Neural cell (in vitro differentiated cells): ENCODE measurements around the gene DNAJB8. TPM values are rescaled to one million over a fixed set of nuclear protein-coding genes. Genes with fewer than 3 reads are reported as not detected.

Experiments
- H2AFZ ChIP-seq: fragments of 200-600, 300-800 bp; sonication (generic), shearing (Covaris generic); 2 replicates; pipeline ENCODE4 v1.6.0; 2014; ENCODE audit warnings: low read depth, mild to moderate bottlenecking, antibody characterized with exemption, low read length, moderate library complexity
- H3F3A ChIP-seq: fragments of 200-600 bp; shearing (Covaris generic); 2 replicates; pipeline ENCODE4 v1.6.1; 2016; ENCODE audit warnings: mild to moderate bottlenecking, moderate library complexity, mixed read lengths, antibody characterized with exemption, low read length; ENCODE audit not compliant: insufficient read depth, poor library complexity, severe bottlenecking
- H3K27ac ChIP-seq: fragments of 200-600, 300-800 bp; sonication (generic), shearing (Covaris generic); 2 replicates; pipeline ENCODE4 v1.5.1; 2014; ENCODE audit warnings: mild to moderate bottlenecking, low read length, moderate library complexity
- H3K27me3 ChIP-seq: fragments of 300-800, 200-600 bp; sonication (generic), shearing (Covaris generic); 2 replicates; pipeline ENCODE4 v1.6.0; 2014; ENCODE audit warnings: mild to moderate bottlenecking, low read depth, low read length, moderate library complexity; ENCODE audit not compliant: insufficient read depth
- H3K36me3 ChIP-seq: fragments of 300-800, 200-600 bp; sonication (generic), shearing (Covaris generic); 2 replicates; pipeline ENCODE4 v1.5.1; 2014; ENCODE audit warnings: mild to moderate bottlenecking, antibody characterized with exemption, low read length, moderate library complexity; ENCODE audit not compliant: insufficient read depth
- H3K4me2 ChIP-seq: fragments of 300-800, 200-600 bp; sonication (generic), shearing (Covaris generic); 2 replicates; pipeline ENCODE4 v1.6.0; 2014; ENCODE audit warnings: mild to moderate bottlenecking, low read length
- H3K4me3 ChIP-seq: fragments of 300-800, 200-600 bp; sonication (generic), shearing (Covaris generic); 2 replicates; pipeline ENCODE4 v1.5.1; 2014; ENCODE audit warnings: mild to moderate bottlenecking, low read length, moderate library complexity
- H3K79me2 ChIP-seq: fragments of 200-600 bp; shearing (Covaris generic); replicated peaks from 2 replicates; pipeline ENCODE4 v1.6.0; 2014; ENCODE audit warnings: mild to moderate bottlenecking, low read length, moderate library complexity; ENCODE audit not compliant: insufficient read depth
- H3K9ac ChIP-seq: fragments of 300-800, 200-600 bp; sonication (generic), shearing (Covaris generic); 2 replicates; pipeline ENCODE4 v1.6.1; 2016; ENCODE audit warnings: mild to moderate bottlenecking, low read length, mixed read lengths
- H3K9me2 ChIP-seq: fragments of 200-600 bp; shearing (Covaris generic); 2 replicates; pipeline ENCODE4 v1.6.1; 2016; ENCODE audit warnings: mild to moderate bottlenecking, low read length, mixed read lengths; ENCODE audit not compliant: insufficient read depth
- H3K9me3 ChIP-seq: fragments of 200-600, 300-800 bp; sonication (generic), shearing (Covaris generic); 2 replicates; pipeline ENCODE4 v1.6.1; 2016; ENCODE audit warnings: mild to moderate bottlenecking, mixed run types, low read length, moderate library complexity, mixed read lengths
- H4K20me1 ChIP-seq: fragments of 200-600 bp; shearing (Covaris generic); 2 replicates; pipeline ENCODE4 v1.6.1; 2016; ENCODE audit warnings: mild to moderate bottlenecking, mixed run types; ENCODE audit not compliant: insufficient read depth
- CTCF ChIP-seq: fragments of 450-650 bp; IDR thresholded peaks from 2 replicates; pipeline ENCODE4 v1.5.1; 2014; ENCODE audit warnings: antibody characterized with exemption, mild to moderate bottlenecking, moderate library complexity; ENCODE audit not compliant: poor library complexity, severe bottlenecking
- EP300 ChIP-seq: fragments of 450-650 bp; conservative IDR thresholded peaks from 2 replicates; pipeline ENCODE4 v1.6.1; 2014; ENCODE audit warnings: antibody characterized with exemption, mild to moderate bottlenecking, moderate library complexity; ENCODE audit not compliant: poor library complexity, severe bottlenecking
- EZH2 ChIP-seq: fragments of 200-600, 300-800 bp; shearing (Covaris generic), sonication (generic); IDR thresholded peaks from 2 replicates; pipeline ENCODE4 v1.6.1; 2014; ENCODE audit warnings: antibody characterized with exemption, low read length, borderline replicate concordance, mild to moderate bottlenecking; ENCODE audit not compliant: insufficient read depth, poor library complexity, severe bottlenecking
- MXI1 ChIP-seq: fragments of 450-650 bp; conservative IDR thresholded peaks from 2 replicates; pipeline ENCODE4 v1.6.1; 2014; ENCODE audit warnings: antibody characterized with exemption, mild to moderate bottlenecking; ENCODE audit not compliant: poor library complexity, severe bottlenecking
- POLR2AphosphoS5 ChIP-seq: IDR thresholded peaks from 2 replicates; pipeline ENCODE4 v1.6.1; 2012
- RAD21 ChIP-seq: fragments of 450-650 bp; conservative IDR thresholded peaks from 2 replicates; pipeline ENCODE4 v1.6.1; 2014; ENCODE audit warnings: antibody characterized with exemption, mild to moderate bottlenecking, moderate library complexity
- REST ChIP-seq: IDR thresholded peaks from 2 replicates; pipeline ENCODE4 v1.6.1; 2012; ENCODE audit warnings: borderline replicate concordance
- SMC3 ChIP-seq: fragments of 450-650 bp; conservative IDR thresholded peaks from 2 replicates; pipeline ENCODE4 v1.6.1; 2014; ENCODE audit warnings: antibody characterized with exemption, mild to moderate bottlenecking, moderate library complexity; ENCODE audit not compliant: poor library complexity
- TAF1 ChIP-seq: IDR thresholded peaks from 2 replicates; pipeline ENCODE4 v1.6.1; 2012; ENCODE audit warnings: low read depth
- polyA plus RNA-seq: library from polyadenylated mRNA; depleted of rRNA; stranded (reverse); fragments of >200 nt; gene quantifications from 2 replicates; pipeline ENCODE4 v1.2.3, GENCODE V29; 2014

The DNAJB8 gene
- polyA plus RNA-seq, 1 donor from 2014 or later: not detected

DNA sequence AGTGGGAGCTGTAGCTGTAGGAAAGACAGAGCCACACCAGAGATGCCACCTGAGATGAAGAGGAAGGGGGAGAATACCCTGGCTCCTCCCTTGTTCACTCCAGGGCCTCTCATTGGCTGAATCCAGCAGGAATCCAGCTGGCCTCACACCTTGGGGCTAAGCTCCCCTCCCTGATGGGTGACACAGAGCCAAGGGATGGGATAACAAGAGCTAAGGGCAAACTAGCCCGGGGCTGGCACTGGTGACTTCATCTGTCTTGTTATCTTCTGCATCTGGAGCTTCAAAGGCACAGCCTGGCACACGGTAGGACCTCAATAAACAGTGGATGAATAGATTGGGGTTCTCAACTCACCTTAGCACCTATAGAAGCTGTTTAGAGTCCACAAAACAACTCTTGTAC lies 40.1 kb upstream of the DNAJB8 start:
- no peaks in the 10 kb centered on the region for H3F3A ChIP-seq
- H2AFZ ChIP-seq: no peak overlapping the region
- no peaks in the 10 kb centered on the region for H4K20me1 ChIP-seq
- H3K9me2 ChIP-seq: no peaks in the 10 kb centered on the region
- no peak overlapping the region for H3K9ac ChIP-seq
- no peak overlapping the region for H3K4me3 ChIP-seq
- TF ChIP-seq SMC3 (no peak), RAD21 (no peak), REST (no peak), TAF1 (no peak), EP300 (no peak), EZH2 (no peak), MXI1 (no peak), CTCF (no peak), POLR2AphosphoS5 (no peak)
- no peaks in the 10 kb centered on the region for H3K27me3 ChIP-seq
- H3K27ac ChIP-seq: no peak overlapping the region
- H3K4me2 ChIP-seq: no peak overlapping the region
- H3K9me3 ChIP-seq: no peaks in the 10 kb centered on the region
- H3K79me2 ChIP-seq: no peaks in the 10 kb centered on the region
- no peaks in the 10 kb centered on the region for H3K36me3 ChIP-seq

DNA sequence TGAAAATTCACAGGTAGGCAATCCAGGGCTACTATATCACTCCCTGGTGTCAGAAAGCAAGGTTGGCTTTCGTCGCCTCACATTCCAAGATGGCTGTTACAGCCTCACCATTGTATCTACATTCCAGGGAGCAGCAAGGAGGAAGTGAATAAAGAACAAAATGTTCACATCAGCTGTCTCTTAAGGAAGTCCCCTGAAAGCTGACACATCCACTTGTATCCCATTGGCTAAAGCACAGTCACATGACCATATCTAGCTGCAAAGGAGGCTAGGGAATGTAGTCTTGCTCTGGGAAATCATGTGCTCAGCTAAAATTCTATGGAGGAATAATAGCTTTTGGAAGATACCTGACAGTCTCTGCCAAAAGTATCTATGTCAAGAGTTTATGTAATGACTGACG lies 39.1 kb upstream of the DNAJB8 start:
- H3K27me3 ChIP-seq: no peaks in the 10 kb centered on the region
- no peak for TF ChIP-seq RAD21
- TF ChIP-seq EP300: no peak
- TF ChIP-seq EZH2: no peak
- TF ChIP-seq TAF1: no peak
- TF ChIP-seq SMC3: no peak
- no peak for TF ChIP-seq REST
- TF ChIP-seq CTCF: no peak

More for the DNA sequence above, 39.1 kb upstream of the DNAJB8 start:
- H3K9ac ChIP-seq: no peak overlapping the region
- H3K9me2 ChIP-seq: no peaks in the 10 kb centered on the region
- no peak overlapping the region for H3K4me3 ChIP-seq
- H3K9me3 ChIP-seq: no peaks in the 10 kb centered on the region
- H3K27ac ChIP-seq: no peak overlapping the region
- H3K36me3 ChIP-seq: no peaks in the 10 kb centered on the region
- H3K4me2 ChIP-seq: no peak overlapping the region
- no peak overlapping the region for H2AFZ ChIP-seq
- H3F3A ChIP-seq: no peaks in the 10 kb centered on the region
- H3K79me2 ChIP-seq: no peaks in the 10 kb centered on the region
- H4K20me1 ChIP-seq: no peaks in the 10 kb centered on the region
